ENCODE results near the gene ZNF474.

The ZNF474 gene

GRCh38 chr5:122154910-122155309, 25.6 kb downstream of the ZNF474 start:
- no peak for DNase-seq

DNA sequence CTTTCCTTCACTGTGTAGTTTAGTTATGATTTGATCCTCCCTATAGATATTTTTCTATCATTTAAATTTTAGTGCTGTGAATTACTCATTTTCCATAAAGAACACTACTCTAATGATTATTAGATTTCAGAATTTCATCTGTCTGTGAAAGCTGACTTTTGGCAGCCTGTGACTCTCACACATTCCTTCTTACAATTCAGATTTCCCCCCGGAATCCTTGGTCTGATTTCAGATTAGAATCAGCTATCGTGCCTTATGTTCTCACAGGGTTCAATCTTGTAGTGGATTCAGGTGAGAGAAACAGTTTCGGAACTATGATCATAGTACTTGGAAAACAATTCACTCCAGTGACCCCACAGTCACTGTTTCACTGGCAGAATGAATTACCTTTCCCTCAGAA, 26.2 kb downstream of the ZNF474 start:
- DNase-seq: no peak

DNA sequence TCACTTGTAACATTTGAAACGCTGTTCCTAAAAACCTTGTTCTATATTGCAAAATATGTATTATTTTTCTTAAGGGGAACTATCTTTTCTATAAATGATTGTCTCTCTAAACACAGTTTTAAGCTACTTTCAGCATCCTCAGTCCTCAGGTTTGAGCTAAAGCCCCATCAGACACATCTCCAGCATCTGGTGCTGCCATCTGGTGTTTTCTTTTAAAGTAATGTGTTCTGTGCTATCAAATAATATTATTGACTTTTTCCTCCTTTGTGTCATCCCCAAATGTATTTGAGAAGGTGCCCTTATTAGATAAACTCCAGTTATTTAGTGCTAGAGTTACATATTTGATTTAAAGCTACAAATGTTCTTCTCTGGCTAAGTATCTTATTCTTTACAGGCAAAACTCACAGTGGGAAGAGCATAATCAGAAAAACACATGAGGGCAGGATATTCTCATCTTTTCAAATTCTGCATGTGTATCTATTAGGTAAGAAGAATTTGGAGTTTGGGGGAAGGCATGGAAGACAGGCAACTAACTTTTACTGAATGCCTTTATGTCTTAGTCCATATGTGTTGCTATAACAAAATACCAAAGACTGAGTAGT, 27.5 kb downstream of the ZNF474 start:
- DNase-seq: no peak

DNA sequence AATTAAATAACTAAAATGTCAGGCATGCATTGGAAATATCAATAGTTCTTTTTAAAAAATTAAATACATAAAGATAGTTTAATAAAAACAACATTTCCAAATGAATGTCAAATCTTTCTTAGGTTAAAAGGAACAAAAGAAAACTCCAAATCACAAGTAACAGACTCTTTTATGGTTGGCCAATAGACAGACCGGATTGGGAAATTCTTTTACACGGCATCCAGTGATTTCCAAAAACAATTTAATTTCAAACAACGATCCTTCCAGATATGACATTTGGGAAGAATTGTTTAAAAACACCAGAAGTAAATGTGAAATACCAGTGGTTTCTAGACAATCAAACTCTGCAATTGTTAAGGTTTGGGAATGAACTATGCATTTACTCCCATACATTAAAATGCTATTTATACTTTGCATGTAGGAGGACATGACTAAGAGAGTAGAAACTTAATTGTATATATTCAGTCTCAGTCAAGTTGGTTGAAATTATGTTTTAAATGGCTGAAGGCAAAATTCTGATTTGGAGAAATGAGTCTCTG, 32.8 kb downstream of the ZNF474 start:
- no peak for DNase-seq

- no peak for DNase-seq
Observed at GRCh38 chr5:122163121-122164069, 34.0 kb downstream of the ZNF474 start.

DNA sequence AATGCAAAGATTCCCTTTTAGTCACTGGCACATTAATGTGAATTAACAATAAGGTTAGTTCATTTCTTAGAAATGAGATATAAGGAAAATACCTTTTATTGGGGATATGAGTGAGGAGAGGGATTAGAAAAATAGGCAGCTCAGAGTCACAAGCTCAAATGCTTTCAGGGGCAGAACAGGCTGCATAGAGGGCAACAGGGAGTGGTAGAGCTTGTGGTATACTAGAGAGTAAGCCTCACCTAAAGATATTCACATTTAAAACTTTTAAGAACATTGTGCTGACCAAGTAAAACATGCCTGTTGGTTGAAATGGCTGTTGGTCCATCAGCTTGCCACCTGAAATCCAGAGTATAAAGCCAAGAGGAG, 34.7 kb downstream of the ZNF474 start:
- DNase-seq: no peak

- no peak for DNase-seq
Observed at GRCh38 chr5:122164831-122165558, 35.6 kb downstream of the ZNF474 start.

DNA sequence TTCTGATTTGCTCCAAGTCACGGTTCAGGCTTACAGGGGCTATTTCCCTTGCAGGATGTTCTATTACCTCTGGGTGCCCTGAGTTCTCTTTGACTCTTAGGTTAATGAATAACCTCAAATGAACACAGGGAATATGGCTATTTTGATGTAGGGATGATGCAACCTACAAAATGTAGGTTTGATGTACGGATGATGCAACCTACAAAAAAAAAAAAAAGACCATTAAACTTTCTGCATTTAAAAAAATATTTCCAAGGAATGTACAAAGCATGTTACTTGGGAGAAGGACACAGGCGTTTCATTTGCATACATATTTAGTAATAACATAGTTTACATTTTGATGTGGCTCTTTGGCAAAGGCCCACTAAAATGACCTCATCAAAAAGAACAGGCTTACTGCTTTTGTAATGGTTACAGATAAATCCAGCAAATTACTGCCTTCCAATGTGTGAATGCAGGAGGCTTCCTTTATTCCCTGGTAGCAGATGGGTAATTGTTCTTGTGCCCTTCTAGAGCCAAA, 36.3 kb downstream of the ZNF474 start:
- no peak for DNase-seq

GRCh38 chr5:122169350-122170103, 40.2 kb downstream of the ZNF474 start:
- no peak for DNase-seq

DNA sequence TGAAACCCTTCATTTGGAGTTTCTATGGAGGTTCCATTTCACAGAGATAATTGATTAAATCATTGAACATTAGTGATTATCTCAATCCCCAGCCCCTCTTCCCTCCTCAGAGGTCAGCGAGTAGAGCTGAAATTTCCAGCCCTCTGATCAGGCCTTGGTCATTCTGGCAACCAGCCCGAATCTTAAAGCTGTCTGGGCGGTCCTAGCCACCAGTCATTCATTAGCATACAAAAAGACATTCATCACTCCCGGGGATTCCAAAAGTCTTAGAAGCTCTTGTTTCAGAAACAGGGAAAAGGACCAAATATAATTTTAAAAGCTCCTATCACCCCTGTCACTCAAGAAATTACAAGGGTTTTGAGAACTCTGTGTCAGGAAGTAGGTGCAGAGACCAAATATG, 41.3 kb downstream of the ZNF474 start:
- no peak for DNase-seq

DNA sequence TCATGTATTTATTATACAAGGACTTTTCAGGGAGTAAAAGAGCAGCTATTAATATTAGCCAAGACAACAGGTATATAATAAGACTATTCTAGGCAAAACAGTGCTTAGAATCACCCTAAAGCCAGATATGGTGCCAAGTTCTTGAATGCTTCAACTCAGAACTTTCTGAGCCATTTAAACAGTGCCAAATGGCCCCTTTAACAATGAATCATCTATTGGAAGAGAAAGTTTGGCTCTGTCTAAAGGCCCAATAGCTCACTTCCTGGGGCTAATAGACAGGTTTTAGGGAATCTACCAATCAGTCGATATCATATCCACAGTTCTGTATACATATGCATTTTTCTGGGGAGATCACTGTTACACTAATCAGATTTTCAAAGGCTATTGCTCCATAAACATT, 42.9 kb downstream of the ZNF474 start:
- DNase-seq: no peak

- DNase-seq: no peak
Observed at GRCh38 chr5:122173474-122174415, 44.4 kb downstream of the ZNF474 start.

DNA sequence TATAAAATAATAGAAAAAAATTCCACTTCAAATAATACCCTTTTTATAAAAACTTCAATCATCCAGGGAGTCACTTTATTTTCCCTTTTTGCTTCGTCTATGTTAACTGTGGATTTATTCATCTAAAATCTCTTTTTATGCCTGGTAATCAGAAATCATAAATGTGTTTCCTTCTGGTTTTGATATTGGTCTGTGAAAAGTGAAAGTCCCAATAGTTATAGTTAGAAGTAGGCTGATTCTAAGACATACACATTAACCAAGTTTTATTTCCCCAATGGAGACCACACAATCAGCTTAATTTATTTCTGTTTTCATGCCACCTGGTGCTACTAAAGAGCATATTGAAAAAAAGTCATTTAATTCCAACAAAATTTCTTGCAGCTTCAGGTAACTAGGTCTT, 45.7 kb downstream of the ZNF474 start:
- no peak for DNase-seq

- no peak for DNase-seq
Observed at GRCh38 chr5:122175852-122176251, 46.5 kb downstream of the ZNF474 start.

DNA sequence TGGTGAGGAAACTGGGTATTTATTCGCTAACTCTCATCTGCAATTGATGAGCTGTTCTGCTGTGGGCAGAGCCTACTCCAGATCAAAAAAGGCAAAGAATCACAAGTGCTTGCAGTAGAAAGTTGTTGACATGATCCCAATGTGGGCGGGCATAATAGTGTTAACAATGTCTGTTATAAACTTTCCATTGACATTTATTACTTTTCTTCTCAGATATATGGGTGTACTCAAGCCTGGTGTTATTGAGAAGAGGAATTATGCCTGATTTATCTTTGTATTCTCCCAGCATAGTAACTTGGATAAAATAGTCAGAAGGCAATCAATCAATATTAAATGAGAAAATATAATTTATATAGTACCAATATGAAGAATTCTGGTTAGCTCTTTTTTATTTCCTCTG, 47.8 kb downstream of the ZNF474 start:
- DNase-seq: no peak

GRCh38 chr5:122179701-122180100, 50.4 kb downstream of the ZNF474 start:
- no peak for DNase-seq

DNA sequence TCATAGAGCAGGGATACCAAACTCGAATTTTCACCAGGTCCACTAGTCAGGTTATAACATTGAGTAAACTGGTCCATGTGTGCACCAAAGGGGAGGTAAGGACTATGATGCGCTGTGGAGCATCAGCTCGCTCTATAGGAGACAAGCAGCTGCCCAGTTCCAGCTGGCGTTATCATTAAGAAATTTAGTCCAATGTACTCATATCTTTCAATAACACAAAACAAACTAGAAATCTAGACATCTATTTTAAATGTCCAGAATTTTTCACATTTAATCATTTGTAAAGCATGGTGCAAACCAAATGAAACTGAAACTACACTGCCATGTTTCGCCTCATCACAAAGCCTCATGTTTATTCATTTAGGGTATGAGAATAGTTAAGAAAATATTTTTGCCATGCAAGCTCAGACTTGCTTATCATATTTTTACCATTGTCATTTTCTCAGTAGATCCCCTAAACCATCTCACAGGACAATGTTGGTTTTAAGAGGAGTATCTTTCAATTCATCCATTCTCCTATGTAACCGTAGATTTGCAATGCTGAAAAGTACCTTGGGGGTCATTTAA, 50.9 kb downstream of the ZNF474 start:
- no peak for DNase-seq

DNA sequence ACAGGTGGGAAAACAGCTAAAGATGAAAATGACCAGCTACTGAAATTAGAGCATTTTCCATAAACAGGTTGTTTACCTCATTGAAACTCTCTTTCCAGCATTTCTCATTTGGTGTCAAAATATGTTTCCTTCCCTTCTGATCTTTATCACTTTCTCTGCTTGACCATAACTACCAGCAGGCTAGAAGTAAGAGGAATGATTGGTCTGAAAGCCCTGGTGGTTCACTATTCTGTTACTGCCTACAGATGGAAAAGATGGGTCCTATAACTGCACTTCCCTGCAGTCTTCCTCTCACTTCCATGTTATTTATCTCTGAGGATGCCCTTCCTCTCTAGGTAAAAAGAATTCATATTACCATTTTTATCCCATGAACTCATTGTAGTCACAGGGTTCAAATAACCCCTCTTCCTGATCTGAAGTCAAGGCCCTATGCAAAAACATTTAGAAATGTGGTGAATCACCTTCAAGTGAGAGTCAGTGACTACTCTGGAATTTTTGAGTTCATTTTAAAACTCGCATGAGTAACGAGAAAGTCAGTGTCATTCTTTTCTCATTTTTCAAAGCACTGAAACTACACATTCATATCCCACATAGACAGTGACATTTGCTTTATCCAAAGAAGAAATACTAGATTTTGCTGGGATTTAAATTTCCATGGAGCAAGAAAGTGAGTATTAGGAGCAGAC, 51.7 kb downstream of the ZNF474 start:
- DNase-seq: no peak

GRCh38 chr5:122181863-122182262, 52.5 kb downstream of the ZNF474 start:
- DNase-seq: no peak

GRCh38 chr5:122182491-122182921, 53.2 kb downstream of the ZNF474 start:
- no peak for DNase-seq

Measured in activated CD4-positive, alpha-beta T cell treated with anti-CD3 and anti-CD28 coated beads, Interleukin-10, Interleukin-2, amounts not matched to agents 100 ng/mL and 50 ng/mL, durations not matched to agents 16 hours and 8 hours (primary cell).